GM12874 (cell line): ENCODE measurements around the gene MUSTN1.

ENCODE experiments used
- CTCF ChIP-seq: IDR thresholded peaks from 2 replicates; pipeline ENCODE4 v1.5.1; 2011; ENCODE audit warnings: low read depth, mild to moderate bottlenecking, control low read depth, low read length, moderate library complexity; ENCODE audit not compliant: insufficient read depth

The MUSTN1 gene

GRCh38 chr3:52813810-52814209 lies 21.0 kb downstream of the MUSTN1 start:
- TF ChIP-seq CTCF, result no peak

GRCh38 chr3:52811452-52812011 lies 23.3 kb downstream of the MUSTN1 start:
- no peak for TF ChIP-seq CTCF

GRCh38 chr3:52810923-52811322 lies 23.9 kb downstream of the MUSTN1 start:
- no peak for TF ChIP-seq CTCF

- no peak for TF ChIP-seq CTCF
These were observed 25.0 kb downstream of the MUSTN1 start for GRCh38 chr3:52809662-52810377.

GRCh38 chr3:52809149-52809548 lies 25.7 kb downstream of the MUSTN1 start:
- no peak for TF ChIP-seq CTCF

GRCh38 chr3:52805270-52806039 lies 29.4 kb downstream of the MUSTN1 start:
- TF ChIP-seq CTCF, result no peak

GRCh38 chr3:52801839-52802238 lies 33.0 kb downstream of the MUSTN1 start:
- TF ChIP-seq CTCF, result no peak
